ENCODE measurements around the gene GLT6D1.

GLT6D1 gene

GRCh38 chr9:135639196-135639595 is at the start of gene GLT6D1:
Gene GLT6D1 (minus strand): TSS chr9:135639540. CDS start chr9:135639187, 353 bp downstream.
- no peak within 1 kb of the TSS for H3K4me3 ChIP-seq (ENCODE audit: low read length in 2 of 2)
- H3K4me1 ChIP-seq (ENCODE audit: control insufficient read depth in 2 of 2, insufficient read depth in 2 of 2, low read length in 2 of 2) = no peaks in the 10 kb centered on the region
- no peaks in the 10 kb centered on the region for H3K36me3 ChIP-seq (ENCODE audit: control insufficient read depth in 2 of 2, insufficient read depth in 2 of 2, low read length in 2 of 2)
- no peak within 1 kb of the TSS for H3K9ac ChIP-seq (ENCODE audit: low read depth in 1 of 2, low read length in 2 of 2)
- no peaks in the 10 kb centered on the region for H3K9me3 ChIP-seq (ENCODE audit: control insufficient read depth in 2 of 2, low read length in 2 of 2)
- H3K27ac ChIP-seq (ENCODE audit: low read depth in 2 of 2, low read length in 2 of 2) = no peak within 1 kb of the TSS
- H3K27me3 ChIP-seq (ENCODE audit: control insufficient read depth in 2 of 2, insufficient read depth in 2 of 2, low read length in 2 of 2) = peaks cover 0 to 4% of the 10 kb centered on the region in 2 donors

DNA sequence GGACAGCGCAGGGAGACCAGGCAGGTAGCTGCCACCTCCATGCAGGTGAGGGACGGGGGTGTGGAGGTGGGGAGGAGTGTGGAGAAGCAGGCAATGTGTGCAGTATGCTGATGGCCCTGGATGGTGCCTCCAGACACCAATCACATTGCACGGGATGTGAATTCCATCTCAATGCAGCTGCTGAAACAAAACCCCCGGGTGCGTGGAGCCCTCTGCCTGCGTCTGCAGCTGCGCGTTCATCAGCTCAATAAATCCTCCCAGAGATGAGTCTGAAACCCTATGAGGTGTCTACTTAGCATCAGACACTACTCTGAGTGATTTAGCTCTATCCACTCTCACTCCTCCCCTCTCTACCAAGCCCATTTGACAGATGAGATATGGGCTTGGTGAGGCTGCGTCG is 49.7 kb upstream of the GLT6D1 start:
- Histone ChIP-seq H3K27ac (ENCODE audit: low read depth in 2 of 2, low read length in 2 of 2) (no peak overlapping the region), H3K9me3 (ENCODE audit: control insufficient read depth in 2 of 2, low read length in 2 of 2) (no peaks in the 10 kb centered on the region), H3K4me3 (ENCODE audit: low read length in 2 of 2) (no peak overlapping the region), H3K27me3 (ENCODE audit: control insufficient read depth in 2 of 2, insufficient read depth in 2 of 2, low read length in 2 of 2) (peaks cover 2 to 3% of the 10 kb centered on the region in 2 donors), H3K36me3 (ENCODE audit: control insufficient read depth in 2 of 2, insufficient read depth in 2 of 2, low read length in 2 of 2) (no peaks in the 10 kb centered on the region), H3K9ac (ENCODE audit: low read depth in 1 of 2, low read length in 2 of 2) (no peak overlapping the region), H3K4me1 (ENCODE audit: control insufficient read depth in 2 of 2, insufficient read depth in 2 of 2, low read length in 2 of 2) (no peaks in the 10 kb centered on the region)

- H3K27me3 ChIP-seq (ENCODE audit: control insufficient read depth in 2 of 2, insufficient read depth in 2 of 2, low read length in 2 of 2) = peaks cover 0 to 3% of the 10 kb centered on the region in 2 donors
- no peaks in the 10 kb centered on the region for H3K36me3 ChIP-seq (ENCODE audit: control insufficient read depth in 2 of 2, insufficient read depth in 2 of 2, low read length in 2 of 2)
- no peak overlapping the region for H3K4me3 ChIP-seq (ENCODE audit: low read length in 2 of 2)
- H3K9ac ChIP-seq (ENCODE audit: low read depth in 1 of 2, low read length in 2 of 2) = no peak overlapping the region
- no peak overlapping the region for H3K27ac ChIP-seq (ENCODE audit: low read depth in 2 of 2, low read length in 2 of 2)
- H3K9me3 ChIP-seq (ENCODE audit: control insufficient read depth in 2 of 2, low read length in 2 of 2) = no peaks in the 10 kb centered on the region
- no peaks in the 10 kb centered on the region for H3K4me1 ChIP-seq (ENCODE audit: control insufficient read depth in 2 of 2, insufficient read depth in 2 of 2, low read length in 2 of 2)
Measured at GRCh38 chr9:135687216-135687615, 47.9 kb upstream of the GLT6D1 start.

- H3K9me3 ChIP-seq (ENCODE audit: control insufficient read depth in 2 of 2, low read length in 2 of 2) = no peaks in the 10 kb centered on the region
- H3K27ac ChIP-seq (ENCODE audit: low read depth in 2 of 2, low read length in 2 of 2) = no peak overlapping the region
- H3K4me1 ChIP-seq (ENCODE audit: control insufficient read depth in 2 of 2, insufficient read depth in 2 of 2, low read length in 2 of 2) = no peaks in the 10 kb centered on the region
- no peak overlapping the region for H3K4me3 ChIP-seq (ENCODE audit: low read length in 2 of 2)
- peaks cover 0 to 3% of the 10 kb centered on the region in 2 donors for H3K27me3 ChIP-seq (ENCODE audit: control insufficient read depth in 2 of 2, insufficient read depth in 2 of 2, low read length in 2 of 2)
- no peaks in the 10 kb centered on the region for H3K36me3 ChIP-seq (ENCODE audit: control insufficient read depth in 2 of 2, insufficient read depth in 2 of 2, low read length in 2 of 2)
- H3K9ac ChIP-seq (ENCODE audit: low read depth in 1 of 2, low read length in 2 of 2) = no peak overlapping the region
Measured at GRCh38 chr9:135684691-135685090, 45.4 kb upstream of the GLT6D1 start.

DNA sequence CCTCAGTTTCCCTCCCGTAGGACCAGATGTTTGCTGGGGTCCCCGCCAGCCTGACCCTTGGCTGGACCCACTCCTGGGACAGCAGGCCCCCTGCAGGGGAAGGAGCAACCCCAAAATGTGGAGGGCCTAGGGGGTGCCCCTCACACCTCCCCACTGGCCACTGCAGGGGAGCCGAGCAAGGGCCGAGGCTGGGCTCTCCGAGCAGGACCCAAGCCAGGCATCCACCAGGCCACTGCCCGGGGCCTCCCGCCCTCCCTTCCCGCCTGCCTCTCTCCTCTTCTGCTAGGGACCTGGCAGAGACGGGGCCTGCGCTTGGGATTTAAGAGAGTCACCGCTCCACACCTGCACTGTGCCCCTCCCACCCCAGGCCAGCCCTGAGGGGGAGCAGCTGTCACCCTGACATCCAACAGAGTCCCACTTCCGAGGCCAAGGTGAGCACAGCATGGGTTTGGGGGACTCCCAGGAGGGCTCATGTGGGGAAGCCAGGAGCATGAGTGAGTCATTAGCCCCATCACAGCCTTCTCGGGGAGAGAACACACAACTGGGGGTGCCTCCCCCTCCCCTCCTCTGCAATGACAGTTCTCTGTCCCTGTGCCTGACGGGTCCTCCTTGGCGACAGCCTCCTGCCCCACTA is 44.2 kb upstream of the GLT6D1 start:
- no peaks in the 10 kb centered on the region for H3K4me1 ChIP-seq (ENCODE audit: control insufficient read depth in 2 of 2, insufficient read depth in 2 of 2, low read length in 2 of 2)
- H3K27me3 ChIP-seq (ENCODE audit: control insufficient read depth in 2 of 2, insufficient read depth in 2 of 2, low read length in 2 of 2) = peaks cover 0 to 3% of the 10 kb centered on the region in 2 donors
- H3K4me3 ChIP-seq (ENCODE audit: low read length in 2 of 2) = no peak overlapping the region
- H3K36me3 ChIP-seq (ENCODE audit: control insufficient read depth in 2 of 2, insufficient read depth in 2 of 2, low read length in 2 of 2) = no peaks in the 10 kb centered on the region
- H3K27ac ChIP-seq (ENCODE audit: low read depth in 2 of 2, low read length in 2 of 2) = no peak overlapping the region
- H3K9me3 ChIP-seq (ENCODE audit: control insufficient read depth in 2 of 2, low read length in 2 of 2) = no peaks in the 10 kb centered on the region
- no peak overlapping the region for H3K9ac ChIP-seq (ENCODE audit: low read depth in 1 of 2, low read length in 2 of 2)

- Histone ChIP-seq H3K36me3 (ENCODE audit: control insufficient read depth in 2 of 2, insufficient read depth in 2 of 2, low read length in 2 of 2) (no peaks in the 10 kb centered on the region), H3K9ac (ENCODE audit: low read depth in 1 of 2, low read length in 2 of 2) (no peak overlapping the region)
Measured at GRCh38 chr9:135681161-135681560, 41.8 kb upstream of the GLT6D1 start.

GRCh38 chr9:135680056-135680455 is 40.7 kb upstream of the GLT6D1 start:
- Histone ChIP-seq H3K27me3 (ENCODE audit: control insufficient read depth in 2 of 2, insufficient read depth in 2 of 2, low read length in 2 of 2) (no peaks in the 10 kb centered on the region), H3K9me3 (ENCODE audit: control insufficient read depth in 2 of 2, low read length in 2 of 2) (no peaks in the 10 kb centered on the region), H3K9ac (ENCODE audit: low read depth in 1 of 2, low read length in 2 of 2) (no peak overlapping the region), H3K4me1 (ENCODE audit: control insufficient read depth in 2 of 2, insufficient read depth in 2 of 2, low read length in 2 of 2) (no peaks in the 10 kb centered on the region), H3K4me3 (ENCODE audit: low read length in 2 of 2) (no peak overlapping the region), H3K27ac (ENCODE audit: low read depth in 2 of 2, low read length in 2 of 2) (no peak overlapping the region), H3K36me3 (ENCODE audit: control insufficient read depth in 2 of 2, insufficient read depth in 2 of 2, low read length in 2 of 2) (no peaks in the 10 kb centered on the region)

More at GRCh38 chr9:135681161-135681560, 41.8 kb upstream of the GLT6D1 start:
- Histone ChIP-seq H3K9me3 (ENCODE audit: control insufficient read depth in 2 of 2, low read length in 2 of 2) (no peaks in the 10 kb centered on the region), H3K27me3 (ENCODE audit: control insufficient read depth in 2 of 2, insufficient read depth in 2 of 2, low read length in 2 of 2) (no peaks in the 10 kb centered on the region), H3K4me1 (ENCODE audit: control insufficient read depth in 2 of 2, insufficient read depth in 2 of 2, low read length in 2 of 2) (no peaks in the 10 kb centered on the region), H3K27ac (ENCODE audit: low read depth in 2 of 2, low read length in 2 of 2) (no peak overlapping the region), H3K4me3 (ENCODE audit: low read length in 2 of 2) (no peak overlapping the region)

DNA sequence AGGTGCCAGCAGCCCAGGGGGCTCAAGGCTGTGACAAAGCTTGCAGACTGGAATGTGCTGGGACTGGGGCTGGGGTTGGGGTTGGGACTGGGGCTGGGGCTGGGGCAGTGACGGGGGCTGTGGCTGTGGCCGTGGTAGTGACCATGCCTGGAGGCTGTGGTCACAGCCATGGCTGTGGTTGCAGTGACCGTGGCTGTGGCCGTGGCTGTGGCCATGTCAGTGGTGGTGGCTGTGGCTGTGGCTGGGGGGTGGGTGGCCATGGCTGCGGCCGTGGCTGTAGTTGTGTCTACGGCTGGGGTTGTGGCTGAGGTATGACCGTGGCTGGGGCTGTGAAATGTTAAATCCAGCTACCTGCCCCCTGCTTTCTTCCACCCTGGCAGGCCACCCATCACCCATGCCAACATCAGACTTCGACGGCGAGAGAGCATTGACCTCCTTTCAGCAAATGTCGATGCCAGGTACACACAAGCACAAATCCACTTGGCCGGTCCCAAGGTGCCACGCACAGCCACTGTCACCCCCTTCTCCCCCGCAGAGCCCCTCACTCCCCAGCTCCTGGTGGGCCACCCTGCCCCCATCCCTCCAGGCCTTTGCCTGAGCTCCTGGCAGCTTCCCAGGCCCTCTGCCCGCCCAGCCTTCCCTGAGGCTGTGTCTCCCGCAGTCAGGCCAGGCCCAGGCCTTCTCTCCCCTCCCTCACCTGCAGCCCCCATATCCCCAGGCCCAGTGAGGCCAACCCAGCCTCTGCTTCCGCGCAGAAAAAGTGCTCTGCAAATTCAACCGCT is 39.1 kb upstream of the GLT6D1 start:
- Histone ChIP-seq H3K9ac (ENCODE audit: low read depth in 1 of 2, low read length in 2 of 2) (no peak overlapping the region), H3K27ac (ENCODE audit: low read depth in 2 of 2, low read length in 2 of 2) (no peak overlapping the region), H3K4me3 (ENCODE audit: low read length in 2 of 2) (no peak overlapping the region), H3K9me3 (ENCODE audit: control insufficient read depth in 2 of 2, low read length in 2 of 2) (no peaks in the 10 kb centered on the region), H3K27me3 (ENCODE audit: control insufficient read depth in 2 of 2, insufficient read depth in 2 of 2, low read length in 2 of 2) (no peaks in the 10 kb centered on the region), H3K4me1 (ENCODE audit: control insufficient read depth in 2 of 2, insufficient read depth in 2 of 2, low read length in 2 of 2) (no peaks in the 10 kb centered on the region), H3K36me3 (ENCODE audit: control insufficient read depth in 2 of 2, insufficient read depth in 2 of 2, low read length in 2 of 2) (no peaks in the 10 kb centered on the region)

DNA sequence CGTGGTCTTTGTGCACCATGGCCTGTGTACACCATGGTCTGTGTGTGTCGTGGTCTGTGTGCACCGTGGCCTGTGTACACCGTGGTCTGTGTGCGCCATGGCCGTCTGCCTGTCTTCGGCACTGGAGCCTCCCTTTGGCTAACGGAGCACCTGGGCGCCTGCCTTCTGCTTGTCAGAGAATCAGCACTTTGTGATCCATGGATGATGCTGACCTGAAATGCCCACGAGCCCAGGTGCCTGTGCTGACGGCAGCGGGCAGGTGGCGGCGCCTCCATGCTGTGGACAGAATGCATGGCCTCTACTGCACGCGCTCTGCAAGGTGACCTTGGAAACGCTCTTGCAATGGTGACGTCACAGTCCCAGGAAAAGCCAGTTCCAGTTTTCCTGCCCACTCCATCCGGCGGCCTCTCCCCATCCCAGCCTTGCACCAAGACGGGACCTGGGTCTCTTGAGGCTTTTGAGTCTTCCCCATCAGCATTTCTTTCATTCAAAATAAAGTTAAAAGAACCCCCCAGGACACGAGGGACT is 38.4 kb upstream of the GLT6D1 start:
- Histone ChIP-seq H3K4me3 (ENCODE audit: low read length in 2 of 2) (no peak overlapping the region), H3K9me3 (ENCODE audit: control insufficient read depth in 2 of 2, low read length in 2 of 2) (no peaks in the 10 kb centered on the region), H3K27ac (ENCODE audit: low read depth in 2 of 2, low read length in 2 of 2) (no peak overlapping the region), H3K9ac (ENCODE audit: low read depth in 1 of 2, low read length in 2 of 2) (no peak overlapping the region), H3K4me1 (ENCODE audit: control insufficient read depth in 2 of 2, insufficient read depth in 2 of 2, low read length in 2 of 2) (no peaks in the 10 kb centered on the region), H3K36me3 (ENCODE audit: control insufficient read depth in 2 of 2, insufficient read depth in 2 of 2, low read length in 2 of 2) (no peaks in the 10 kb centered on the region), H3K27me3 (ENCODE audit: control insufficient read depth in 2 of 2, insufficient read depth in 2 of 2, low read length in 2 of 2) (no peaks in the 10 kb centered on the region)

DNA sequence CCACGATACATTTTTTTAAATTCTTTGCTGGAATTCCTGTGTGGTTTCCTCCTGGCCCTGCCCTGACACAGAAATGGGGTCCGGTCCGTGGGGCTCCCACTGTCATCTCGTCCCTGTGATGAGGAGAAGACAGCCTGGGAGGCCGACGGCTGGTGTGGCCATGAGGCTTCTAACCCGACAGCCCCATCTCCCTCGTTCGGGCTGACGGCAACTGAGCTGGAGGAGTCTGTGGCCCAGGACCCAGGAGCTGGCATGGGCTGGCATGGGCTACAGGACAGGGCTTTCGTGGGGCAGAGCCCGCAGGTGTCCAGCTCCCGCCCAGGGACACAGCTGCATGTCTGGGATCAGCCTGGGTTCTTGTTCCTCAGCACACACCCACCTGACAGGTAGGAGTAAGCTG is 37.6 kb upstream of the GLT6D1 start:
- Histone ChIP-seq H3K9ac (ENCODE audit: low read depth in 1 of 2, low read length in 2 of 2) (no peak overlapping the region), H3K27ac (ENCODE audit: low read depth in 2 of 2, low read length in 2 of 2) (no peak overlapping the region), H3K36me3 (ENCODE audit: control insufficient read depth in 2 of 2, insufficient read depth in 2 of 2, low read length in 2 of 2) (no peaks in the 10 kb centered on the region), H3K4me3 (ENCODE audit: low read length in 2 of 2) (no peak overlapping the region), H3K9me3 (ENCODE audit: control insufficient read depth in 2 of 2, low read length in 2 of 2) (no peaks in the 10 kb centered on the region), H3K27me3 (ENCODE audit: control insufficient read depth in 2 of 2, insufficient read depth in 2 of 2, low read length in 2 of 2) (no peaks in the 10 kb centered on the region), H3K4me1 (ENCODE audit: control insufficient read depth in 2 of 2, insufficient read depth in 2 of 2, low read length in 2 of 2) (no peaks in the 10 kb centered on the region)
